GM12865 (cell line): ENCODE data around the gene ARR3.

Experiments
- DNase-seq: peaks from one replicate; pipeline ENCODE4 v3.0.0; 2010; ENCODE audit warnings: low read depth
- H3K4me3 ChIP-seq: 2 replicates; pipeline ENCODE4 v1.5.1; 2011; ENCODE audit warnings: mild to moderate bottlenecking, low read depth, low read length, control low read depth
- TF ChIP-seq, protein P1 (sequence below): IDR thresholded peaks from 2 replicates; pipeline ENCODE4 v1.5.1; 2011; ENCODE audit warnings: low read length, control low read depth, low read depth, inconsistent platforms; ENCODE audit not compliant: insufficient read depth; ENCODE audit errors: missing control alignments

The ARR3 gene

DNA sequence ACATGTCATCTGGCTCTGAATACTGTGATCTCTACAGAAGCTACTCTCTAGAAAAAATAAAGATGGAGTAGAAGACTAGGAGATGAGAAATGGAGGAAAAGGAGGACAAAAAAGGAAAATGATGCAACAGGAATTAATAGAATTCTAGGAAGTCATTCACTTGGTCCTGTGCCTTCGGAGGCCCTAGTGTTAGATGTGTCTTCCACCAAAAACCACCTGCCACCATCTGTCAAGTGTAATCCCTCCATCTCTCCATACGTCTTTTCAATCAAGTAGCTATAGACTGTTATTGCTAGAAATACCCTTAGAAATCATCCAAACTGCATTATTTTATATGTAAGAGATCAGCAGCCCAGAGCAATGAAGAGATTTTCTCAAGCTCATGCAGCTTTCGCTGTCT is 10.9 kb downstream of the ARR3 start:
- TF ChIP-seq, protein P1, sequence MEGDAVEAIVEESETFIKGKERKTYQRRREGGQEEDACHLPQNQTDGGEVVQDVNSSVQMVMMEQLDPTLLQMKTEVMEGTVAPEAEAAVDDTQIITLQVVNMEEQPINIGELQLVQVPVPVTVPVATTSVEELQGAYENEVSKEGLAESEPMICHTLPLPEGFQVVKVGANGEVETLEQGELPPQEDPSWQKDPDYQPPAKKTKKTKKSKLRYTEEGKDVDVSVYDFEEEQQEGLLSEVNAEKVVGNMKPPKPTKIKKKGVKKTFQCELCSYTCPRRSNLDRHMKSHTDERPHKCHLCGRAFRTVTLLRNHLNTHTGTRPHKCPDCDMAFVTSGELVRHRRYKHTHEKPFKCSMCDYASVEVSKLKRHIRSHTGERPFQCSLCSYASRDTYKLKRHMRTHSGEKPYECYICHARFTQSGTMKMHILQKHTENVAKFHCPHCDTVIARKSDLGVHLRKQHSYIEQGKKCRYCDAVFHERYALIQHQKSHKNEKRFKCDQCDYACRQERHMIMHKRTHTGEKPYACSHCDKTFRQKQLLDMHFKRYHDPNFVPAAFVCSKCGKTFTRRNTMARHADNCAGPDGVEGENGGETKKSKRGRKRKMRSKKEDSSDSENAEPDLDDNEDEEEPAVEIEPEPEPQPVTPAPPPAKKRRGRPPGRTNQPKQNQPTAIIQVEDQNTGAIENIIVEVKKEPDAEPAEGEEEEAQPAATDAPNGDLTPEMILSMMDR: no peak
- DNase-seq: no peak

DNA sequence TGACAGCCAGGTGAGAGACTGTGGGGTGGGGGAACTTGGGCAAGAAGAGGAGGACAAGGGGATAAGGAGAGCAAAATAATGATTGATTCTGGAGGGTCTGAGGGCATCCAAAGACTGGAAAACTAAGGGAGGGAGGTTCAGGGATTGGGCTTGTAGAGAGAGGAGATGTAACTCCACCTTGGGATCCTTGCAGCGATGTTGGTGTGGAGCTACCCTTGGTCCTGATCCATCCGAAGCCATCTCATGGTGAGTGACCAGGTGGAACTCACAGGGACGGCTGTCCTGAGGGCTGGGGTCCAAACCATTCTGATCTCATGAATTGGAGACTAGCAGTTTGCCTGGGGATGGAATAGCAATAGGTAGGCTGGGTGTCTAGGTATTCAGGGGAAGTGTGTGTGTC is 12.4 kb downstream of the ARR3 start:
- TF ChIP-seq, protein P1: no peak
- DNase-seq: no peak
- no peak overlapping the region for H3K4me3 ChIP-seq

More for the DNA sequence above, 10.9 kb downstream of the ARR3 start:
- H3K4me3 ChIP-seq: no peak overlapping the region

DNA sequence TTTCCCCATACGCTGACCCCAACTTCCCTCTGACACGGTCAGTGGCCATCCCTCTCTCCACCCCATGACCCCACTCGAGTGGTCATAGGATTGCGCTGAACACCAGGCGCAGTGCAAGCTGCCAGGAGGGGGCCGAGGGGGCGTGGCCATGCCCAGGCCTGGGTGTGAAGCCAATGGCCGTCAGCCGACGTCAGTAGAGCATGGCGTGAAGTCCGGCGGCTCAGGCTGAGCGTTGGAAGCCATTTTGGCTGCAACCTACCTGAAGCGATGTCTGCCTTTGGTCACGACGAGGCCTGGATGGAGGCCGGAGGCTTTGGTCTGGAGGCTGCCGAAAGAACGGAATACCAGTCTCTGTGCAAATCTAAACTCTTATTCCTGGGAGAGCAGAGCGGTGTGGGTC is 13.8 kb downstream of the ARR3 start, which contains the start of gene RAB41:
TSS of gene RAB41 (plus strand) at position 222 of the 400 bp plus-strand sequence. CDS start at position 268, 46 bp downstream.
- DNase-seq: no peak
- H3K4me3 ChIP-seq: no peak within 1 kb of the TSS
- TF ChIP-seq, protein P1: no peak

DNA sequence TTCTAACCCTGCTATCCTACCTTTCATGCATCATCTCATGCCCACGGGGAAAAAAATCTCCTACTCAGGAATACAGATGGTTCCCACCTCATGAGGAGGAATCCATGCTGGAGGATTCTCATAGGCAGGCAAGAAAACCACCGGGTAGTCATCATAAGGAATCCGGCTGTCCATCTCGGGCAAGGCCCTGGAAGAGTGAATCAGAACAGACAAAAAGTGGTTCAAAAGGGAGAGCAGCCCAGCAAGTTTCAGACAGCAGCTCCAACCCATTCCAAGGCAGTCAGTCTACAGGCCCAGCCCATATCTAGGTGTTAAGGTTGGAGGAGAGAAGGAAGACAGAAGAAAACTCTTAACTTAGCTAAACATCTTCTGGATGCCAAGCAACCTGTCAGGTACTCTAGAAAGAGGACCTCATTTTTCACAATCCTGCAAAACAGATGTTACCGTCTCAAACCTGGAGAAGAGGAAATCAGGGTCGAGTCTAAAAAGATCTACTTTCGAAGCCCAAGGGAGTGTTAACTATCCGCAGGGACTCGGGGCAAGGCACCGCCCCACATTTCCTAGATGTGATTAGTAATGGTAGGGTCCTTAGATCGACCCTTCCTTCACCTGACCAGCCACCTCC is 21.1 kb downstream of the ARR3 start:
- peak overlapping the region; percentile 75 for H3K4me3 ChIP-seq
- no peak for DNase-seq
- TF ChIP-seq, protein P1: no peak

DNA sequence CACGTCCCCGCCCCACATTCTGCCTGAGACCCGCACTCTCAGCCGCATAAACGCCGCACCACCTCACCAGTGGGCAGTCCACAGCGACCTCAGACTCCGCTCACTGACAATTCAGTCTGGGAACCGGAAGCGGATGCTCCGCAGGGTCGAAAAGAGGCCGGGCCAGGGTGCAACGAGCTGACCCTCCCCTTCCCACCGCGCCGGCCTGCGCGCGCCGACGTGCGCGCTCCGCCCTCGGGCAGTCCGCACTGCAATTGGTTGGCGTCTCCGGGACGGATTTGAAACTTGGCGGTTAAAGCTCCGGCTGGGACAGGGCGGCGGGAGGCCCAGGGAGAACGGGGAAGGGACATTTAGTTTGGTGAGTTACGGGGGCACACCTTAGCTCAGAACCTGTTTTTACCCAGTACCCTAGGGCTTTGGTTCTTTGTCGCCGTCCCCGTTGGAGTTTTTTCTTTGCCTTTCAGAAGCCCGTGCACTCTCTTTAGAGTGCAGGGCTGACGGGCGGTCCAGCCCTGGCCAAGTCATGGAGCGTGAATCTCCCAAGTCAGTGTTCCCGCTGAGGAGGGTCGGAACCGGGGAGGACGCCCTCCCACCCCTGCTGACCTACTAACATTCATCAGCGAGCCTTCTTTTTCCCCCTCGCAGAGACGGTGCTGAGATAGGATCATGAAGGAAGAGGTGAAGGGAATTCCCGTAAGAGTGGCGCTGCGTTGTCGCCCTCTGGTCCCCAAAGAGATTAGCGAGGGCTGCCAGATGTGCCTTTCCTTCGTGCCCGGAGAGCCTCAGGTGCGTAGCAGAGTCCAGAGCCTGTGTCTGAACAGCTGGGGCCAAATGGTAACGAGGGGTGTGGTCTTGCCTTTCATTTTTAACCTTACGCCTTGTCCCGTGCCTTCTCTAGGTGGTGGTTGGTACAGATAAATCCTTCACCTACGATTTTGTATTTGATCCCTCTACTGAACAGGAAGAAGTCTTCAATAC is 21.9 kb downstream of the ARR3 start, which contains the start of the genes KIF4A and PDZD11:
TSS of gene KIF4A (plus strand) at position 312 of the 978 bp plus-strand sequence. CDS start at position 667, 355 bp downstream.
TSS of gene PDZD11 (minus strand) at position 135 of the 978 bp plus-strand sequence. CDS start 586 bp downstream, outside the sequence.
- DNase-seq: peak; percentile 89
- TF ChIP-seq, protein P1: no peak
- H3K4me3 ChIP-seq: peak within 1 kb of the TSS; percentile 75

DNA sequence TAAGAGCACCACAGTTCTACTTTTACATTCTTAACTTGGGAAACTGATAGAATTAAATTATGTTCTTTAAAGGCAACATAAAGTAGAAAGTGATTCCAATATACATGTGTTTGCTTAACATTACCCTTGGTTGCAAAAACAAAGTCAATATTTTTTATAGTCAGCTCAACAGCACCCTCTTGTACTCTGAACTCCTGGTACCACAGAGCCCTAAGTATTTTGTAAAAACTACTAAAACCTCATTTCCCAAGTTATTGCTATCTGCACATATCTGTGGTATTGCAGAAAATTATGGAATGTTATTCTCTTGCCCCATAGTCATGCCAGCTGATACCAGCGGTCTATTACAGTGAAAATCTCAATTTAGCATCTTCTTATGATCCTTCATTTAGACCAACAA is 24.7 kb downstream of the ARR3 start:
- DNase-seq: no peak
- TF ChIP-seq, protein P1: no peak
- H3K4me3 ChIP-seq: no peak overlapping the region
